Measurements from ENCODE around the gene RNF220. TPM values are rescaled to one million over a fixed set of nuclear protein-coding genes. Genes with fewer than 3 reads are reported as not detected.

Gene RNF220
- total and polyA plus RNA-seq, 2 of the 13 experiments (the other 11 are each of a cell fraction or from before 2014, with no cell fraction given): 48.2 to 72.1 TPM

GRCh38 chr1:44631647-44632539 lies 226.8 kb downstream of the RNF220 start (continued):
- TF ChIP-seq HMGXB3 (CRISPR knock-in tag; IDR thresholded peaks at IDR 0.05; ENCODE audit: borderline replicate concordance) (no peak), SRSF9 (IDR thresholded peaks at IDR 0.05; ENCODE audit: borderline replicate concordance, insufficient read depth, low read depth, low read length, poor library complexity, severe bottlenecking) (no peak), TCF12 (IDR thresholded peaks at IDR 0.05) (no peak), TCF12 (CRISPR knock-in tag; IDR thresholded peaks at IDR 0.05) (peak; percentile 78; the same call in 1 of the 2 replicates), ZNF432 (CRISPR knock-in tag; IDR thresholded peaks at IDR 0.05; ENCODE audit: borderline replicate concordance) (no peak), ZNF224 (CRISPR knock-in tag; IDR thresholded peaks at IDR 0.05) (peak; percentile 46; the same call in 1 of the 2 replicates), ARID4A (CRISPR knock-in tag; IDR thresholded peaks at IDR 0.05; ENCODE audit: borderline replicate concordance) (peak; percentile 67; the same call in 1 of the 2 replicates), ZBTB3 (CRISPR knock-in tag; IDR thresholded peaks at IDR 0.05; ENCODE audit: borderline replicate concordance, low read depth) (no peak), ZNF20 (CRISPR knock-in tag; IDR thresholded peaks at IDR 0.05) (no peak), GABPA (IDR thresholded peaks at IDR 0.05; ENCODE audit: low read depth, low read length) (no peak), GABPA (CRISPR knock-in tag; IDR thresholded peaks at IDR 0.05; ENCODE audit: low read depth) (peak; percentile 53; the same call in 1 of the 2 replicates), CCDC6 (CRISPR knock-in tag; IDR thresholded peaks at IDR 0.05) (peak; percentile 86), TIGD3 (CRISPR knock-in tag; IDR thresholded peaks at IDR 0.05; ENCODE audit: borderline replicate concordance) (no peak), ZNF780A (CRISPR knock-in tag; IDR thresholded peaks at IDR 0.05) (no peak), ELF1 (CRISPR knock-in tag; IDR thresholded peaks at IDR 0.05) (peak; percentile 81)
